Spinal cord (tissue), 10 donors: ENCODE measurements around the gene ACADL. TPM values are rescaled to one million over a fixed set of nuclear protein-coding genes. Genes with fewer than 3 reads are reported as not detected.

Experiments
- DNase-seq, 6 donors: peaks; one replicate each; pipeline versions ENCODE4 v3.0.0 to v3.0.0-alpha.2; 2013 to 2015; ENCODE audit warnings: low spot score in 6 of 6, low read depth in 4 of 6
- H3K27ac ChIP-seq: one replicate; pipeline ENCODE4 v1.5.1; 2013; ENCODE audit warnings: low read depth, low read length, control low read depth
- H3K27me3 ChIP-seq: one replicate; pipeline ENCODE4 v1.6.1; 2013; ENCODE audit warnings: low read length; ENCODE audit not compliant: control insufficient read depth, insufficient read depth
- H3K36me3 ChIP-seq: one replicate; pipeline ENCODE4 v1.6.1; 2013; ENCODE audit warnings: low read length; ENCODE audit not compliant: control insufficient read depth, insufficient read depth
- H3K4me1 ChIP-seq: one replicate; pipeline ENCODE4 v1.6.1; 2013; ENCODE audit warnings: low read length; ENCODE audit not compliant: control insufficient read depth, insufficient read depth
- H3K4me3 ChIP-seq: one replicate; pipeline ENCODE4 v1.5.1; 2013; ENCODE audit warnings: low read depth, low read length, control low read depth
- H3K9me3 ChIP-seq: one replicate; pipeline ENCODE4 v1.6.1; 2013; ENCODE audit warnings: low read length; ENCODE audit not compliant: control insufficient read depth, insufficient read depth
- WGBS: methylation state at CpG from one replicate; pipeline ENCODE4 v1.1.5; 2013; ENCODE audit warnings: missing lambda C conversion rate; ENCODE audit not compliant: insufficient coverage; 5-methylcytosine and 5-hydroxymethylcytosine counted together
- long read RNA-seq, 4 donors: transcript quantifications; one replicate each; lab custom pipeline, GENCODE V29; 2026
- polyA plus RNA-seq, 2 donors: library from polyadenylated mRNA; unstranded; fragments of 120-200 nt; gene quantifications; one replicate each; pipeline ENCODE4 v1.2.1, GENCODE V29; 2013; ENCODE audit not compliant: insufficient read length in 2 of 2
- total RNA-seq, 2 donors: library from RNA; depleted of rRNA in 1 of 2; stranded (reverse); fragments of 120-200 nt in 1 of 2; fragments of >200 nt in 1 of 2; gene quantifications; one replicate each; pipeline versions ENCODE4 v1.2.3 to v1.2.4, GENCODE V29; 2013 to 2014
- donor health status: healthy.

Gene ACADL
- total RNA-seq (1 to 10 TPM; 4.8 to 5.8 TPM), polyA plus RNA-seq (1 to 10 TPM; 3.1 to 3.3 TPM)
- long read RNA-seq, donor 1: 0 reads
- long read RNA-seq, donor 2: 0 reads
- long read RNA-seq, donor 3, partial matches to known transcripts: 0 of 1 reads
- long read RNA-seq, donor 3, other reads (novel, unspliced or antisense): 0 of 1 reads
- long read RNA-seq, donor 4, partial matches to known transcripts: 0 of 3 reads
- long read RNA-seq, donor 4, other reads (novel, unspliced or antisense): 0 of 3 reads

- H3K9me3 ChIP-seq: no peaks in the 10 kb centered on the region
- peaks cover 19% of the 10 kb centered on the region for H3K27me3 ChIP-seq
- peaks cover 5% of the 10 kb centered on the region for H3K4me1 ChIP-seq
- H3K27ac ChIP-seq: no peak within 1 kb of the TSS
- peak in 2 of 6 donors; percentile 71 to 81 for DNase-seq
- under 1% methylated on average over 62 of the region's 69 CpGs for WGBS
- no peaks in the 10 kb centered on the region for H3K36me3 ChIP-seq
- peak within 1 kb of the TSS; percentile 62 for H3K4me3 ChIP-seq
Observed at GRCh38 chr2:210224941-210225672, at the start of gene ACADL. Gene ACADL (minus strand): TSS chr2:210225447. CDS start chr2:210225263, 184 bp downstream.

- H3K27me3 ChIP-seq: no peaks in the 10 kb centered on the region
- no peak for DNase-seq
Observed at GRCh38 chr2:210271300-210271699, 46.1 kb upstream of the ACADL start.

DNA sequence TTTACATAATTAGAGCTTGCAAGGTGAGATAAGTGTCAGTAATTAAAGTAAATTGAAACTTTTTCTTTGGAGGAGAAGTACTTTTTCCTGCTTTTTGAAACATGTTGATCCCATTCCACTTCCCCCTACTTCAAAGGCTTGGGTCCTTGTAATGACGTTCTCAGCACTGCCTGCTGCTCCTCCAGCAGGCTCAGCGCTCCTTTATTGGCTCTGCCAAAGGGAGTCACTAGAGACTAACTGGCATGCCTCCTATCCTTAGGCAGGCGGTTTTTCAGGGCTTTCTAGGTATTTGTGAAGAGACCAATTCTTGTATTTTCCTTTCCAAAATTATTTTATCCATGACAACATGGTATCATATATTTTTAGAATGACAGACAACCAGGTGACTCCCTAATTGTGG is 43.9 kb upstream of the ACADL start:
- H3K36me3 ChIP-seq: no peaks in the 10 kb centered on the region
- H3K4me3 ChIP-seq: no peak overlapping the region
- WGBS: 0% methylated on average over 1 of the region's 3 CpGs
- no peak for DNase-seq
- no peaks in the 10 kb centered on the region for H3K9me3 ChIP-seq
- no peaks in the 10 kb centered on the region for H3K4me1 ChIP-seq
- H3K27me3 ChIP-seq: no peaks in the 10 kb centered on the region
- no peak overlapping the region for H3K27ac ChIP-seq

More at GRCh38 chr2:210271300-210271699, 46.1 kb upstream of the ACADL start:
- Histone ChIP-seq H3K36me3 (no peaks in the 10 kb centered on the region), H3K27ac (no peak overlapping the region), H3K4me3 (no peak overlapping the region), H3K9me3 (no peaks in the 10 kb centered on the region), H3K4me1 (no peaks in the 10 kb centered on the region)

GRCh38 chr2:210268281-210268680 is 43.0 kb upstream of the ACADL start:
- H3K4me3 ChIP-seq: no peak overlapping the region
- H3K27me3 ChIP-seq: no peaks in the 10 kb centered on the region
- no peaks in the 10 kb centered on the region for H3K4me1 ChIP-seq
- no peaks in the 10 kb centered on the region for H3K36me3 ChIP-seq
- H3K27ac ChIP-seq: no peak overlapping the region
- WGBS: no CpG with 5 or more reads among the region's 1 CpG
- no peaks in the 10 kb centered on the region for H3K9me3 ChIP-seq
- no peak for DNase-seq

DNA sequence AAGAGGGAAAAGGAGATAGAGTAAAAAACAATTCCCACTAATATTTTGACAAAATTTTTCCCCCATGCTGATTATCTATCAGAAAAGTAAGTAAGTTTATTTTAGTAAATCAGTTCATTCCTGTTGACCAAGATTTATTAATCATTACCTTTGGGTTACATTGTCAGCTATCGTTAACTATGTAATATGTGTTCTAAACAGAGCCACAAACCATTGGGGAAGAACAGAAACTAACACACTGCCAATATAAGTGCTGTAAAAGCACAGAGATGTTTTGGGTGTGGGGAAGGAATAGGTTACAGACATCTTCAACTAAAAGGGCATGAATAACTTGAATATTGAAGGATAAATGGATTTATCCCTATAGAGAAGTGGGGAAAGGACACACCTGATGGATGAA is 42.5 kb upstream of the ACADL start:
- no CpG with 5 or more reads among the region's 1 CpG for WGBS
- H3K27ac ChIP-seq: no peak overlapping the region
- no peaks in the 10 kb centered on the region for H3K36me3 ChIP-seq
- no peaks in the 10 kb centered on the region for H3K4me1 ChIP-seq
- no peaks in the 10 kb centered on the region for H3K27me3 ChIP-seq
- no peak overlapping the region for H3K4me3 ChIP-seq
- DNase-seq: no peak
- no peaks in the 10 kb centered on the region for H3K9me3 ChIP-seq

- Histone ChIP-seq H3K27me3 (no peaks in the 10 kb centered on the region), H3K4me3 (no peak overlapping the region), H3K36me3 (no peaks in the 10 kb centered on the region), H3K27ac (no peak overlapping the region), H3K4me1 (no peaks in the 10 kb centered on the region), H3K9me3 (no peaks in the 10 kb centered on the region)
- no peak for DNase-seq
- 78% methylated on average over 1 of the region's 1 CpG for WGBS
Observed at GRCh38 chr2:210264282-210264681, 39.0 kb upstream of the ACADL start.

- Histone ChIP-seq H3K4me3 (no peak overlapping the region), H3K27me3 (no peaks in the 10 kb centered on the region), H3K36me3 (no peaks in the 10 kb centered on the region), H3K27ac (no peak overlapping the region), H3K4me1 (no peaks in the 10 kb centered on the region), H3K9me3 (no peaks in the 10 kb centered on the region)
- no peak for DNase-seq
- WGBS: 88% methylated on average over 2 of the region's 2 CpGs
Observed at GRCh38 chr2:210263841-210264240, 38.6 kb upstream of the ACADL start.

DNA sequence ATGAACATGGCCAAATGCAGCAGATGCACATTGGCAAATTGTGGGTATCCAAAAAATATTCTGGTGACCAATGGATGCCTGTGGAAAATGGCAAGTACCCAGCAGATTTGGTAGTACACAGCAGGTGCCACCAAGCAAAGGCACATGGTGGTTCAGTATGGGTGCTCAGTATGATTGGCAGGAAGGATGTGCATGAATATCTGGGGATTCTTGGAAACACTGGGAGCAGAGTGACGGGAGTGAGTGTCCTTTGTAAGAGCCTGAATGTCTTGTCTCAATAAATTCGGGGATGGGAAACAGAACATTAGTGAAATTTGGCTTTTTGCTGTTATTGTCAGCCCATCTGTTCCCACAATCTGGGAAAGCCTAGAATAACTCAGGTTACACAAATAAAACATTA is 36.8 kb upstream of the ACADL start:
- 85% methylated on average over 2 of the region's 2 CpGs for WGBS
- DNase-seq: peak in 2 of 6 donors; percentile 6 to 38
- Histone ChIP-seq H3K36me3 (no peaks in the 10 kb centered on the region), H3K27ac (no peak overlapping the region), H3K4me3 (no peak overlapping the region), H3K27me3 (no peaks in the 10 kb centered on the region), H3K9me3 (no peaks in the 10 kb centered on the region), H3K4me1 (no peaks in the 10 kb centered on the region)

- H3K27ac ChIP-seq: no peak overlapping the region
- no peak overlapping the region for H3K4me3 ChIP-seq
- no peaks in the 10 kb centered on the region for H3K9me3 ChIP-seq
- H3K4me1 ChIP-seq: no peaks in the 10 kb centered on the region
- H3K27me3 ChIP-seq: no peaks in the 10 kb centered on the region
- no peak for DNase-seq
- no peaks in the 10 kb centered on the region for H3K36me3 ChIP-seq
Observed at GRCh38 chr2:210259687-210260086, 34.4 kb upstream of the ACADL start.
